ENCODE results near the gene ADGRE1. TPM values are rescaled to one million over a fixed set of nuclear protein-coding genes. Genes with fewer than 3 reads are reported as not detected.
A peak's percentile ranks its signal among the peaks of the same experiment; 100 is the strongest.

Gene ADGRE1
- total and polyA plus RNA-seq, 8 donors: 0.09 to 15.2 (median 0.34) TPM

GRCh38 chr19:6947745-6948144, 60.4 kb downstream of the ADGRE1 start:
- peaks cover 0 to 3% of the 10 kb centered on the region in 2 donors for H3K4me1 ChIP-seq
- no peak overlapping the region for H3K4me3 ChIP-seq
- H3K36me3 ChIP-seq: no peaks in the 10 kb centered on the region
- TF ChIP-seq, protein P1, sequence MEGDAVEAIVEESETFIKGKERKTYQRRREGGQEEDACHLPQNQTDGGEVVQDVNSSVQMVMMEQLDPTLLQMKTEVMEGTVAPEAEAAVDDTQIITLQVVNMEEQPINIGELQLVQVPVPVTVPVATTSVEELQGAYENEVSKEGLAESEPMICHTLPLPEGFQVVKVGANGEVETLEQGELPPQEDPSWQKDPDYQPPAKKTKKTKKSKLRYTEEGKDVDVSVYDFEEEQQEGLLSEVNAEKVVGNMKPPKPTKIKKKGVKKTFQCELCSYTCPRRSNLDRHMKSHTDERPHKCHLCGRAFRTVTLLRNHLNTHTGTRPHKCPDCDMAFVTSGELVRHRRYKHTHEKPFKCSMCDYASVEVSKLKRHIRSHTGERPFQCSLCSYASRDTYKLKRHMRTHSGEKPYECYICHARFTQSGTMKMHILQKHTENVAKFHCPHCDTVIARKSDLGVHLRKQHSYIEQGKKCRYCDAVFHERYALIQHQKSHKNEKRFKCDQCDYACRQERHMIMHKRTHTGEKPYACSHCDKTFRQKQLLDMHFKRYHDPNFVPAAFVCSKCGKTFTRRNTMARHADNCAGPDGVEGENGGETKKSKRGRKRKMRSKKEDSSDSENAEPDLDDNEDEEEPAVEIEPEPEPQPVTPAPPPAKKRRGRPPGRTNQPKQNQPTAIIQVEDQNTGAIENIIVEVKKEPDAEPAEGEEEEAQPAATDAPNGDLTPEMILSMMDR (IDR thresholded peaks at IDR 0.05): no peak
- peaks cover 0 to 15% of the 10 kb centered on the region in 2 donors for H3K27me3 ChIP-seq
- DNase-seq (no peak), ATAC-seq (peak; percentile 39)
- H3K9me3 ChIP-seq: no peaks in the 10 kb centered on the region
- intact Hi-C loops (cut with DNase I): no loop called here
- no peak overlapping the region for H3K27ac ChIP-seq

- ATAC-seq (no peak), DNase-seq (no peak)
- H3K36me3 ChIP-seq: no peaks in the 10 kb centered on the region
- TF ChIP-seq, protein P1 (IDR thresholded peaks at IDR 0.05): no peak
- no peaks in the 10 kb centered on the region for H3K9me3 ChIP-seq
- H3K27me3 ChIP-seq: peaks cover 0 to 26% of the 10 kb centered on the region in 2 donors
- peaks cover 0 to 3% of the 10 kb centered on the region in 2 donors for H3K4me1 ChIP-seq
- intact Hi-C loops (cut with DNase I): no loop called here
- no peak overlapping the region for H3K27ac ChIP-seq
- H3K4me3 ChIP-seq: no peak overlapping the region
Observed at GRCh38 chr19:6948884-6949283, 61.5 kb downstream of the ADGRE1 start.

DNA sequence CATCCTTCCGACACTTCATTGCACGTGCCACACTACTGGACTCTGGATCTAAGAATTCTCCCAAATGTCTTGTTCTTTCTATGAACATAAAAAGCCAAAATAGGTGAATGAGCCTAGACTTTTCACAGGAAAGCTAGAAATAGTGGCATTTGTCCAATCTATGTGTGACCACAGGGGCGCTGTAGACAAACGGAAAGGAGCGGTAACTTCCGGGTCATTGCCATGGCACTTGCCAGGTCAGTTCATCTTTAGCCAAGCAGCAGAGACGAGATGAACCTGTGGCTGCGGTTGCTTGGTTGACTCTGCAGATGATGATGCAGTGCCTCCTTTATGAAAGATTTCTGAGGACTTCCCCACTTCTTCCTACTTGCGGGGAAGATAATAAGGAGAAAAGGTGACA, 65.6 kb downstream of the ADGRE1 start:
- TF ChIP-seq, protein P1 (IDR thresholded peaks at IDR 0.05): no peak
- no peak for ATAC-seq
- H3K9me3 ChIP-seq: no peaks in the 10 kb centered on the region
- H3K27ac ChIP-seq: no peak overlapping the region
- no peaks in the 10 kb centered on the region for H3K36me3 ChIP-seq
- no peak overlapping the region for H3K4me3 ChIP-seq
- no peak for DNase-seq
- intact Hi-C loops (cut with DNase I): no loop called here
- peaks cover 0 to 37% of the 10 kb centered on the region in 2 donors for H3K27me3 ChIP-seq
- no peaks in the 10 kb centered on the region for H3K4me1 ChIP-seq

DNA sequence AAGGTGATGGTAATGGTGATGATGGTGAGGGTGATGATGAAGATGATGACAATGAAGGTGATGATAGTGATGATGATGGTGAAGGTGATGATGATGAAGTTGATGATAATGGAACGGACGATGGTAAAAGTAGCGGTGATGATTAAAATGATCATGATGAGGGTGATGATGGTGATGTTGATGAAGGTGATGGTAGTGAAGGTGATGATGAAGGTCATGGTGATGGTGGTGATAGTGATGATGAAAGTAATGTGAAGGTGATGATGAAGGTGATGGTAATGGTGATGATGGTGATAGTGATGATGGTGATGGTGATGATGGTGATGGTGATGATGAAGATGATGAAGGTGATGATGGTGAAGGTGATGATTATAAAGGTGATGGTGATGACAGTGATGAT, 67.7 kb downstream of the ADGRE1 start:
- Histone ChIP-seq H3K27ac (no peak overlapping the region), H3K27me3 (peaks cover 0 to 36% of the 10 kb centered on the region in 2 donors), H3K9me3 (no peaks in the 10 kb centered on the region), H3K36me3 (no peaks in the 10 kb centered on the region), H3K4me1 (no peaks in the 10 kb centered on the region), H3K4me3 (no peak overlapping the region)
- TF ChIP-seq, protein P1 (IDR thresholded peaks at IDR 0.05): no peak
- intact Hi-C loops (cut with DNase I): no loop called here
- DNase-seq: no peak
- ATAC-seq: no peak

- ATAC-seq: no peak
- TF ChIP-seq, protein P1 (IDR thresholded peaks at IDR 0.05): no peak
- DNase-seq: no peak
- H3K9me3 ChIP-seq: no peaks in the 10 kb centered on the region
- no peaks in the 10 kb centered on the region for H3K4me1 ChIP-seq
- intact Hi-C loops (cut with DNase I): no loop called here
- H3K4me3 ChIP-seq: no peak overlapping the region
- no peaks in the 10 kb centered on the region for H3K36me3 ChIP-seq
- H3K27me3 ChIP-seq: peaks cover 0 to 27% of the 10 kb centered on the region in 2 donors
- no peak overlapping the region for H3K27ac ChIP-seq
Observed at GRCh38 chr19:6956573-6956972, 69.2 kb downstream of the ADGRE1 start.
